HepG2 (cell line): ENCODE measurements around the gene SRD5A3. TPM values are rescaled to one million over a fixed set of nuclear protein-coding genes. Genes with fewer than 3 reads are reported as not detected.

ENCODE experiments used
- ATAC-seq: fragments of 200-7000 bp; cut with Tn5 transposase; 3 replicates; pipeline ENCODE4 v1.9.1; 2020; ENCODE audit warnings: mild to moderate bottlenecking, moderate library complexity
- BruUV-seq: library from RNA; stranded (reverse); fragments of 400-500 nt; replicated peaks from 2 replicates; lab custom pipeline; 2021; lab: Mats Ljungman, UMichigan
- CTCF ChIA-PET: fragments of 300-600 bp; formaldehyde crosslinking; extraction: SDS; loops from one replicate; lab custom pipeline; 2021; ENCODE audit warnings: low total read pairs, inconsistent platforms, low intra/inter-chr PET ratio; lab: Yijun Ruan, JAX
- POLR2A ChIA-PET: fragments of 350-600 bp; sonication (Branson Sonifier 250); formaldehyde crosslinking; loops from one replicate; lab custom pipeline; 2020; ENCODE audit warnings: antibody characterized with exemption, inconsistent platforms; lab: Yijun Ruan, JAX
- DNase-seq: peaks from one replicate; pipeline ENCODE4 v3.0.0-alpha.2; 2015; ENCODE audit warnings: low spot score
- FAIRE-seq: peaks from 3 replicates; lab custom pipeline; 2011; peaks lifted over from hg19 to GRCh38; lab: Jason Lieb, UNC
- H2AFZ ChIP-seq: one replicate; pipeline ENCODE4 v1.6.1; 2011; ENCODE audit warnings: low read length, inconsistent platforms
- H3K27ac ChIP-seq: fragments of 300-600 bp; 3 replicates; pipeline ENCODE4 v1.8.0; 2011; ENCODE audit warnings: mixed run types, mild to moderate bottlenecking, mixed read lengths, low read length, inconsistent platforms; ENCODE audit not compliant: insufficient read depth; ENCODE audit errors: extremely low read length
- H3K27me3 ChIP-seq, 2 experiments: fragments of 200-600 bp in 1 of 2; 2 replicates in 1 of 2; 3 replicates in 1 of 2; pipeline versions ENCODE4 v1.6.0 to v1.8.0; 2011; ENCODE audit warnings: low read length in 2 of 2, mild to moderate bottlenecking in 2 of 2, moderate library complexity in 2 of 2, inconsistent platforms in 1 of 2; ENCODE audit not compliant: insufficient read depth in 2 of 2, control insufficient read depth in 1 of 2
- H3K36me3 ChIP-seq, 2 experiments: fragments of 200-600 bp in 1 of 2; replicated peaks in 1 of 2; 2 replicates in 1 of 2; 3 replicates in 1 of 2; pipeline versions ENCODE4 v1.5.1 to v1.8.0; 2011; ENCODE audit warnings: low read length in 2 of 2, inconsistent platforms in 1 of 2; ENCODE audit not compliant: insufficient read depth in 2 of 2, control insufficient read depth in 1 of 2
- H3K4me1 ChIP-seq: 2 replicates; pipeline ENCODE4 v1.5.1; 2012; ENCODE audit warnings: low read length, inconsistent platforms; ENCODE audit not compliant: insufficient read depth
- H3K4me2 ChIP-seq: 2 replicates; pipeline ENCODE4 v1.6.0; 2011; ENCODE audit warnings: low read depth, low read length, inconsistent platforms
- H3K4me3 ChIP-seq, 3 experiments: fragments of 200-600 bp in 1 of 3; sonication (generic), shearing (Covaris generic) in 1 of 3; replicated peaks in 1 of 3; 2 replicates each; pipeline ENCODE4 v1.5.1; 2011 to 2016; ENCODE audit warnings: low read length in 3 of 3, inconsistent platforms in 2 of 3, low read depth in 2 of 3, mild to moderate bottlenecking in 2 of 3, control low read depth in 1 of 3, mixed read lengths in 1 of 3; ENCODE audit not compliant: insufficient read depth in 1 of 3
- H3K79me2 ChIP-seq: one replicate; pipeline ENCODE4 v1.6.1; 2011; ENCODE audit warnings: low read length, inconsistent platforms; ENCODE audit not compliant: insufficient read depth
- H3K9ac ChIP-seq: 2 replicates; pipeline ENCODE4 v1.6.0; 2011; ENCODE audit warnings: mild to moderate bottlenecking, low read depth, low read length, inconsistent platforms; ENCODE audit not compliant: insufficient read depth
- H3K9me3 ChIP-seq: 2 replicates; pipeline ENCODE4 v1.5.1; 2012; ENCODE audit warnings: mild to moderate bottlenecking, low read length
- H4K20me1 ChIP-seq: 2 replicates; pipeline ENCODE4 v1.6.0; 2011; ENCODE audit warnings: inconsistent platforms, mild to moderate bottlenecking, low read length, moderate library complexity; ENCODE audit not compliant: insufficient read depth
- FLYWCH1 ChIP-seq: sonication (generic); formaldehyde crosslinking; IDR thresholded peaks from 2 replicates; pipeline ENCODE4 v1.8.1; 2023; ENCODE audit warnings: mild to moderate bottlenecking, missing genetic modification reagents
- FOXK2 ChIP-seq: fragments of 450-650 bp; IDR thresholded peaks from 2 replicates; pipeline ENCODE4 v1.6.1; 2016
- MZF1 ChIP-seq: sonication (generic); formaldehyde crosslinking; IDR thresholded peaks from 2 replicates; pipeline ENCODE4 v1.8.1; 2023; ENCODE audit warnings: mild to moderate bottlenecking, missing genetic modification reagents, borderline replicate concordance
- NONO ChIP-seq, 2 experiments: fragments of 450-650 bp in 1 of 2; sonication (generic) in 1 of 2; formaldehyde crosslinking in 1 of 2; IDR thresholded peaks in 1 of 2; conservative IDR thresholded peaks in 1 of 2; 2 replicates each; pipeline versions ENCODE4 v1.6.1 to v1.8.0; 2017 to 2022; ENCODE audit warnings: mild to moderate bottlenecking in 1 of 2, missing genetic modification reagents in 1 of 2, moderate library complexity in 1 of 2
- NR2C2 ChIP-seq: sonication (generic); formaldehyde crosslinking; IDR thresholded peaks from 2 replicates; pipeline ENCODE4 v1.4.0; 2020; ENCODE audit warnings: missing genetic modification reagents, mild to moderate bottlenecking, moderate library complexity, borderline replicate concordance
- ZFX ChIP-seq: sonication (generic); formaldehyde crosslinking; IDR thresholded peaks from 2 replicates; pipeline ENCODE4 v1.4.0; 2020; ENCODE audit warnings: mild to moderate bottlenecking, low read depth, missing genetic modification reagents, moderate library complexity
- ZNF263 ChIP-seq: sonication (generic); formaldehyde crosslinking; IDR thresholded peaks from 2 replicates; pipeline ENCODE4 v1.4.0; 2020; ENCODE audit warnings: missing genetic modification reagents
- ZNF282 ChIP-seq: fragments of 450-650 bp; IDR thresholded peaks from 2 replicates; pipeline ENCODE4 v1.6.1; 2018; ENCODE audit not compliant: partially characterized antibody
- ZNF431 ChIP-seq: sonication (generic); formaldehyde crosslinking; IDR thresholded peaks from 2 replicates; pipeline ENCODE4 v1.9.0; 2022; ENCODE audit warnings: missing genetic modification reagents, low read depth, mild to moderate bottlenecking, borderline replicate concordance
- ZNF570 ChIP-seq: sonication (generic); formaldehyde crosslinking; IDR thresholded peaks from 2 replicates; pipeline ENCODE4 v1.4.0; 2020; ENCODE audit warnings: mild to moderate bottlenecking, missing genetic modification reagents, borderline replicate concordance
- ZNF766 ChIP-seq: sonication (generic); formaldehyde crosslinking; IDR thresholded peaks from 2 replicates; pipeline ENCODE4 v1.5.0; 2020; ENCODE audit warnings: missing genetic modification reagents, borderline replicate concordance
- ZNF790 ChIP-seq: sonication (generic); formaldehyde crosslinking; IDR thresholded peaks from 2 replicates; pipeline ENCODE4 v1.8.0; 2022; ENCODE audit warnings: missing genetic modification reagents, mild to moderate bottlenecking, borderline replicate concordance
- ZSCAN20 ChIP-seq: sonication (generic); formaldehyde crosslinking; IDR thresholded peaks from 2 replicates; pipeline ENCODE4 v1.4.0; 2020; ENCODE audit warnings: missing genetic modification reagents, mild to moderate bottlenecking, borderline replicate concordance
- ZSCAN31 ChIP-seq: sonication (generic); formaldehyde crosslinking; IDR thresholded peaks from 2 replicates; pipeline ENCODE4 v1.5.0; 2020; ENCODE audit warnings: low read depth, mild to moderate bottlenecking, missing genetic modification reagents
- WGBS: methylation state at CpG from one replicate; pipeline ENCODE4 v1.1.6; 2017; ENCODE audit warnings: low lambda C conversion rate; 5-methylcytosine and 5-hydroxymethylcytosine counted together
- in situ Hi-C: cut with HindIII; loops from 2 replicates; pipeline ENCODE4 v1.10.0; 2017; ENCODE audit warnings: low pct_unique_long_range_greater_than_20kb; ENCODE audit not compliant: extremely low pct_ligation_motif_present
- intact Hi-C: fragments of 100-400 bp; cut with micrococcal nuclease; formaldehyde crosslinking; loops from one replicate; pipeline ENCODE4 v1.10.0; 2022; ENCODE audit not compliant: unreplicated experiment
- polyA plus RNA-seq, 8 experiments: library from polyadenylated mRNA; depleted of rRNA in 3 of 8; stranded (reverse) in 7 of 8; unstranded in 1 of 8; fragments of >200 nt; fragmentation: Illumina TruSeq in 4 of 8; extraction: Trizol in 4 of 8; gene quantifications; 2 replicates each; pipeline versions ENCODE4 v1.2.1 to v1.2.3, GENCODE V29; 2011 to 2016; ENCODE audit warnings: low read depth in 4 of 8, missing spikeins in 1 of 8, mixed read lengths in 1 of 8; ENCODE audit not compliant: insufficient read depth in 1 of 8
- total RNA-seq, 5 experiments: library from RNA; depleted of rRNA; stranded (reverse); fragments of >200 nt; fragmentation: Illumina TruSeq; extraction: Trizol; gene quantifications; 2 replicates each; pipeline ENCODE4 v1.2.3, GENCODE V29; 2016; ENCODE audit warnings: low read depth in 1 of 5
- TF ChIP-seq, protein P1 (sequence below): sonication (generic); formaldehyde crosslinking; IDR thresholded peaks from 2 replicates; pipeline ENCODE4 v1.4.0; 2020; ENCODE audit warnings: missing genetic modification reagents, mild to moderate bottlenecking, borderline replicate concordance
- TF ChIP-seq, protein P2 (sequence below): sonication (generic); formaldehyde crosslinking; conservative IDR thresholded peaks from 2 replicates; pipeline ENCODE4 v1.4.0; 2020; ENCODE audit warnings: missing genetic modification reagents
- TF ChIP-seq, protein P3 (sequence below): sonication (generic); formaldehyde crosslinking; IDR thresholded peaks from 2 replicates; pipeline ENCODE4 v1.4.0; 2020; ENCODE audit warnings: mild to moderate bottlenecking, missing genetic modification reagents

The SRD5A3 gene
- total and polyA plus RNA-seq, 2 of the 13 experiments (the other 11 are each of a cell fraction or from before 2014, with no cell fraction given), result 12.4 to 18.4 TPM

DNA sequence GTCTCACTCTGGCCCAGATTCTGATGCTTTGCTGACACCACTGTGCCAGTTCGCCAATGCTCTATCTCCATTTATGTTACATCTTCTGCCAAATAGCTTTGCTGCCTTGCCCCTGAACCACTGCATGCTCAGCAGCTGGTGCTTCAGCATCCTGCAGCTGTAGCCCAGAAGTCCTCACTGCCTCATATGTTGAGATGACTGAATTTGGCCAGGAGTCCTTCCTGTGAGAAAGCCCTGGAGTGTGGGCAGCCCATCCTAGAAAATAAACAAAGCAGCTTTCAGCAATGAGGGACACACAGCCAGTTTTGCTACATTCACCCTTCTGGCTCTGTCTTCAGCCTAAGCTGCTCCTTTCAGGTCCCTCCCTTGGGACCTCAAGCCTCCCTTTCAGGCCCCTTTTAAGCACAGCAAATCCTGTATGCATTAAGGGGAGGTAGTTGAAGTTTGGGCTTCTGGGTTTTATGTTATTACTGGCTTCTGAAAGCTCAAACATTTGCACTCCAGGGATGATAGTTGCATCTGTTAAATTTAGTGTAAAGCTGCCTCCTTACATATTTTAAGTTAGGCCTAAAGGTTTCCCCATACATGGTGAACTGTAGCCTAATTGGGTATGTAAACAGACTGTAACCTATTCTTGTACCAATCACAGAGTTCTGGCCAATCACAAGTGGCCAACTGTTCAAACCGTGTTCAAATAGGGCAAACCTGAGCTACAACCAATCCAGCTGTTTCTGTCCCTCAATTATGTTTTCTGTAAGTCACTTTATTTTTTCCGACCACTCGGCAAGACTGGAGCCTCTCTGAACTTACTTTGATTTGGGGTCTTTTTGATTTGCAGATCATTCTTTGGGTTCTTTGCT lies 47.6 kb downstream of the SRD5A3 start:
- Histone ChIP-seq H3K27me3 (no peaks in the 10 kb centered on the region; a peak in 1 of 5 replicates), H2AFZ (no peak overlapping the region), H3K4me3 (no peak overlapping the region), H3K9ac (no peak overlapping the region), H3K27ac (no peak overlapping the region), H3K4me2 (0 out of 2 replicates have a peak overlapping the region, but pooled peaks have one; percentile 0), H3K9me3 (no peaks in the 10 kb centered on the region), H4K20me1 (peaks cover 9% of the 10 kb centered on the region), H3K4me1 (peaks cover 41% of the 10 kb centered on the region), H3K79me2 (peaks cover 24% of the 10 kb centered on the region), H3K36me3 (no peaks in the 10 kb centered on the region; a peak in 1 of 5 replicates)
- FAIRE-seq (no peak), ATAC-seq (no peak), DNase-seq (no peak)
- BruUV-seq, result no TSS peak
- intact Hi-C loops (loop anchor here (2.0 kb wide), 1 partner anchor 47 kb away; the partner anchor contains the start of gene SRD5A3), in situ Hi-C loops (loop anchor here (25.0 kb wide), 1 partner anchor 469 kb away; the partner anchor contains the start of gene EXOC1)
- ChIA-PET POLR2A (interaction anchor here (2.0 kb wide), 1 partner anchor 44 kb away, joined by 10 read pairs; no protein-coding TSS in a partner anchor), CTCF (no interaction called here)
- 62% methylated on average over 4 of the region's 4 CpGs for WGBS
- TF ChIP-seq ZNF263 (CRISPR knock-in tag) (no peak), ZNF431 (CRISPR knock-in tag) (no peak), NR2C2 (CRISPR knock-in tag) (no peak), ZNF790 (CRISPR knock-in tag) (no peak), FLYWCH1 (CRISPR knock-in tag) (no peak), ZNF570 (CRISPR knock-in tag) (no peak), ZNF766 (CRISPR knock-in tag) (no peak), MZF1 (CRISPR knock-in tag) (no peak), ZFX (CRISPR knock-in tag) (no peak), FOXK2 (no peak), NONO (IDR thresholded peaks at IDR 0.05) (no peak), NONO (CRISPR knock-in tag; conservative IDR thresholded peaks at IDR 0.05) (no peak), ZNF282 (no peak), ZSCAN20 (CRISPR knock-in tag) (no peak), ZSCAN31 (CRISPR knock-in tag) (no peak)
- TF ChIP-seq, protein P1, sequence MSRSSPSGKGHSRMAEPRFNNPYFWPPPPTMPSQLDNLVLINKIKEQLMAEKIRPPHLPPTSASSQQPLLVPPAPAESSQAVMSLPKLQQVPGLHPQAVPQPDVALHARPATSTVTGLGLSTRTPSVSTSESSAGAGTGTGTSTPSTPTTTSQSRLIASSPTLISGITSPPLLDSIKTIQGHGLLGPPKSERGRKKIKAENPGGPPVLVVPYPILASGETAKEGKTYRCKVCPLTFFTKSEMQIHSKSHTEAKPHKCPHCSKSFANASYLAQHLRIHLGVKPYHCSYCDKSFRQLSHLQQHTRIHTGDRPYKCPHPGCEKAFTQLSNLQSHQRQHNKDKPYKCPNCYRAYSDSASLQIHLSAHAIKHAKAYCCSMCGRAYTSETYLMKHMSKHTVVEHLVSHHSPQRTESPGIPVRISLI (CRISPR knock-in tag), result no peak
- TF ChIP-seq, protein P2, sequence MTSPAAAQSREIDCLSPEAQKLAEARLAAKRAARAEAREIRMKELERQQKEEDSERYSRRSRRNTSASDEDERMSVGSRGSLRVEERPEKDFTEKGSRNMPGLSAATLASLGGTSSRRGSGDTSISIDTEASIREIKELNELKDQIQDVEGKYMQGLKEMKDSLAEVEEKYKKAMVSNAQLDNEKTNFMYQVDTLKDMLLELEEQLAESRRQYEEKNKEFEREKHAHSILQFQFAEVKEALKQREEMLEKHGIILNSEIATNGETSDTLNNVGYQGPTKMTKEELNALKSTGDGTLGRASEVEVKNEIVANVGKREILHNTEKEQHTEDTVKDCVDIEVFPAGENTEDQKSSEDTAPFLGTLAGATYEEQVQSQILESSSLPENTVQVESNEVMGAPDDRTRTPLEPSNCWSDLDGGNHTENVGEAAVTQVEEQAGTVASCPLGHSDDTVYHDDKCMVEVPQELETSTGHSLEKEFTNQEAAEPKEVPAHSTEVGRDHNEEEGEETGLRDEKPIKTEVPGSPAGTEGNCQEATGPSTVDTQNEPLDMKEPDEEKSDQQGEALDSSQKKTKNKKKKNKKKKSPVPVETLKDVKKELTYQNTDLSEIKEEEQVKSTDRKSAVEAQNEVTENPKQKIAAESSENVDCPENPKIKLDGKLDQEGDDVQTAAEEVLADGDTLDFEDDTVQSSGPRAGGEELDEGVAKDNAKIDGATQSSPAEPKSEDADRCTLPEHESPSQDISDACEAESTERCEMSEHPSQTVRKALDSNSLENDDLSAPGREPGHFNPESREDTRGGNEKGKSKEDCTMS (CRISPR knock-in tag), result no peak
- TF ChIP-seq, protein P3, sequence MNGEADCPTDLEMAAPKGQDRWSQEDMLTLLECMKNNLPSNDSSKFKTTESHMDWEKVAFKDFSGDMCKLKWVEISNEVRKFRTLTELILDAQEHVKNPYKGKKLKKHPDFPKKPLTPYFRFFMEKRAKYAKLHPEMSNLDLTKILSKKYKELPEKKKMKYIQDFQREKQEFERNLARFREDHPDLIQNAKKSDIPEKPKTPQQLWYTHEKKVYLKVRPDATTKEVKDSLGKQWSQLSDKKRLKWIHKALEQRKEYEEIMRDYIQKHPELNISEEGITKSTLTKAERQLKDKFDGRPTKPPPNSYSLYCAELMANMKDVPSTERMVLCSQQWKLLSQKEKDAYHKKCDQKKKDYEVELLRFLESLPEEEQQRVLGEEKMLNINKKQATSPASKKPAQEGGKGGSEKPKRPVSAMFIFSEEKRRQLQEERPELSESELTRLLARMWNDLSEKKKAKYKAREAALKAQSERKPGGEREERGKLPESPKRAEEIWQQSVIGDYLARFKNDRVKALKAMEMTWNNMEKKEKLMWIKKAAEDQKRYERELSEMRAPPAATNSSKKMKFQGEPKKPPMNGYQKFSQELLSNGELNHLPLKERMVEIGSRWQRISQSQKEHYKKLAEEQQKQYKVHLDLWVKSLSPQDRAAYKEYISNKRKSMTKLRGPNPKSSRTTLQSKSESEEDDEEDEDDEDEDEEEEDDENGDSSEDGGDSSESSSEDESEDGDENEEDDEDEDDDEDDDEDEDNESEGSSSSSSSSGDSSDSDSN, result no peak
